IMR-90 (cell line): ENCODE results near the gene COL4A2. TPM values are rescaled to one million over a fixed set of nuclear protein-coding genes. Genes with fewer than 3 reads are reported as not detected.

Experiments
- ATAC-seq: fragments of 200-7000 bp; cut with Tn5 transposase; 2 replicates; pipeline ENCODE4 v1.9.1; 2020; ENCODE audit warnings: low read depth, mild to moderate bottlenecking, moderate library complexity
- BruUV-seq: library from RNA; stranded (reverse); fragments of 400-500 nt; replicated peaks from 2 replicates; lab custom pipeline; 2021; lab: Mats Ljungman, UMichigan
- CTCF ChIA-PET: fragments of 300-600 bp; formaldehyde crosslinking; extraction: SDS; loops from one replicate; lab custom pipeline; 2021; ENCODE audit warnings: antibody characterized with exemption; lab: Yijun Ruan, JAX
- POLR2A ChIA-PET: fragments of 300-600 bp; sonication (Branson Sonifier 250); formaldehyde crosslinking; loops from one replicate; lab custom pipeline; 2022; ENCODE audit warnings: antibody characterized with exemption; ENCODE audit not compliant: unreplicated experiment; lab: Charles Lee
- DNase-seq: peaks from one replicate; pipeline ENCODE4 v3.0.0; 2013
- H2AFZ ChIP-seq: replicated peaks from 2 replicates; pipeline ENCODE3; 2013; ENCODE audit warnings: low read length, mild to moderate bottlenecking; ENCODE audit not compliant: poor library complexity
- H2AK5ac ChIP-seq: 2 replicates; pipeline ENCODE4 v1.6.1; 2013; ENCODE audit warnings: low read depth, low read length, inconsistent platforms
- H2AK9ac ChIP-seq: replicated peaks from 2 replicates; pipeline ENCODE3; 2013; ENCODE audit warnings: mild to moderate bottlenecking, low read depth, low read length, moderate library complexity; ENCODE audit not compliant: poor library complexity
- H2BK120ac ChIP-seq: 2 replicates; pipeline ENCODE4 v1.6.1; 2013; ENCODE audit warnings: low read depth, low read length, inconsistent platforms
- H2BK15ac ChIP-seq: 3 replicates; pipeline ENCODE4 v1.6.1; 2013; ENCODE audit warnings: low read depth, low read length, inconsistent platforms
- H2BK20ac ChIP-seq: 2 replicates; pipeline ENCODE4 v1.6.1; 2013; ENCODE audit warnings: low read depth, mild to moderate bottlenecking, inconsistent platforms, low read length, moderate library complexity
- H2BK5ac ChIP-seq: 2 replicates; pipeline ENCODE4 v1.6.1; 2013; ENCODE audit warnings: mild to moderate bottlenecking, low read depth, low read length, inconsistent platforms; ENCODE audit not compliant: poor library complexity, severe bottlenecking
- H3K14ac ChIP-seq: replicated peaks from 2 replicates; pipeline ENCODE4 v1.6.1; 2013; ENCODE audit warnings: low read depth, low read length, inconsistent platforms
- H3K18ac ChIP-seq: 2 replicates; pipeline ENCODE4 v1.6.1; 2013; ENCODE audit warnings: low read depth, low read length, control low read depth
- H3K23ac ChIP-seq: 2 replicates; pipeline ENCODE4 v1.6.1; 2013; ENCODE audit warnings: low read depth, low read length, inconsistent platforms
- H3K27ac ChIP-seq: 2 replicates; pipeline ENCODE4 v1.5.1; 2013; ENCODE audit warnings: mild to moderate bottlenecking, control low read depth, low read length; ENCODE audit not compliant: insufficient read depth
- H3K27me3 ChIP-seq: 2 replicates; pipeline ENCODE4 v1.6.1; 2013; ENCODE audit warnings: low read length; ENCODE audit not compliant: control insufficient read depth, insufficient read depth
- H3K36me3 ChIP-seq: 2 replicates; pipeline ENCODE4 v1.6.1; 2013; ENCODE audit warnings: low read length, mixed read lengths; ENCODE audit not compliant: control insufficient read depth, insufficient read depth
- H3K4ac ChIP-seq: 2 replicates; pipeline ENCODE4 v1.6.1; 2013; ENCODE audit warnings: low read depth, low read length, inconsistent platforms
- H3K4me1 ChIP-seq: 2 replicates; pipeline ENCODE4 v1.6.1; 2013; ENCODE audit warnings: low read length, mixed read lengths; ENCODE audit not compliant: control insufficient read depth, insufficient read depth
- H3K4me2 ChIP-seq: 2 replicates; pipeline ENCODE4 v1.6.1; 2013; ENCODE audit warnings: low read depth, mild to moderate bottlenecking, control low read depth, low read length, moderate library complexity
- H3K4me3 ChIP-seq: 2 replicates; pipeline ENCODE4 v1.5.1; 2013; ENCODE audit warnings: low read depth, mild to moderate bottlenecking, control low read depth, low read length, moderate library complexity; ENCODE audit not compliant: insufficient read depth
- H3K56ac ChIP-seq: 2 replicates; pipeline ENCODE4 v1.6.1; 2013; ENCODE audit warnings: low read length, inconsistent platforms; ENCODE audit not compliant: insufficient read depth; ENCODE audit errors: extremely low read depth
- H3K79me1 ChIP-seq, 2 experiments: 2 replicates each; pipeline ENCODE4 v1.6.1; 2013; ENCODE audit warnings: low read length in 2 of 2, inconsistent platforms in 1 of 2, low read depth in 1 of 2
- H3K9ac ChIP-seq: 2 replicates; pipeline ENCODE4 v1.6.1; 2013; ENCODE audit warnings: low read depth, low read length, control low read depth
- H3K9me1 ChIP-seq: 2 replicates; pipeline ENCODE4 v1.6.1; 2013; ENCODE audit warnings: low read length, inconsistent platforms; ENCODE audit not compliant: insufficient read depth
- H3K9me3 ChIP-seq: 2 replicates; pipeline ENCODE4 v1.6.1; 2013; ENCODE audit warnings: low read length; ENCODE audit not compliant: control insufficient read depth, insufficient read depth
- H4K20me1 ChIP-seq: 2 replicates; pipeline ENCODE4 v1.6.1; 2013; ENCODE audit warnings: low read length, inconsistent platforms; ENCODE audit not compliant: insufficient read depth
- H4K5ac ChIP-seq: 2 replicates; pipeline ENCODE4 v1.6.1; 2013; ENCODE audit warnings: mild to moderate bottlenecking, low read depth, low read length, control low read depth
- H4K8ac ChIP-seq, 2 experiments: 2 replicates each; pipeline ENCODE4 v1.6.1; 2013; ENCODE audit warnings: low read depth in 2 of 2, low read length in 2 of 2, control low read depth in 1 of 2, inconsistent platforms in 1 of 2
- H4K91ac ChIP-seq: 2 replicates; pipeline ENCODE4 v1.6.1; 2013; ENCODE audit warnings: low read depth, low read length, inconsistent platforms; ENCODE audit not compliant: insufficient read depth
- CEBPB ChIP-seq: IDR thresholded peaks from 2 replicates; pipeline ENCODE4 v1.6.1; 2012; ENCODE audit warnings: low read depth, low read length, improper control_type of control experiment
- MXI1 ChIP-seq: IDR thresholded peaks from 2 replicates; pipeline ENCODE4 v1.6.1; 2012; ENCODE audit warnings: low read depth, mild to moderate bottlenecking, low read length, moderate library complexity, borderline replicate concordance
- WGBS, 2 experiments: methylation state at CpG; one replicate each; pipeline versions ENCODE4 v1.1.5 to v1.1.7; 2013; ENCODE audit warnings: missing lambda C conversion rate in 2 of 2; ENCODE audit not compliant: insufficient read length in 1 of 2; ENCODE audit errors: extremely low coverage in 2 of 2; 5-methylcytosine and 5-hydroxymethylcytosine counted together
- dilution Hi-C: fragments of 300-500 bp; cut with HindIII; formaldehyde crosslinking; loops from one replicate; pipeline ENCODE4 v1.14.3; 2018; ENCODE audit warnings: low sequenced_read_pairs; ENCODE audit not compliant: unreplicated experiment
- in situ Hi-C: fragments of 300-500 bp; cut with MboI; formaldehyde crosslinking; loops from 3 replicates; pipeline ENCODE4 v1.14.3; 2019; ENCODE audit warnings: low sequenced_read_pairs, inconsistent platforms, mixed read lengths
- intact Hi-C: fragments of 100-400 bp; cut with micrococcal nuclease; formaldehyde crosslinking; loops from 2 replicates; pipeline ENCODE4 v1.10.0; 2022
- polyA plus RNA-seq, 3 experiments: library from polyadenylated mRNA; depleted of rRNA; stranded (reverse); fragments of >200 nt; gene quantifications; 2 replicates each; pipeline ENCODE4 v1.2.3, GENCODE V29; 2012; ENCODE audit warnings: low replicate concordance in 1 of 3
- total RNA-seq: library from RNA; depleted of rRNA; stranded (reverse); fragments of >200 nt; gene quantifications from 2 replicates; pipeline ENCODE4 v1.2.3, GENCODE V29; 2012

Gene COL4A2
- total and polyA plus RNA-seq, 2 of the 4 experiments (the other 2 are of a cell fraction) = 90.7 to 457 TPM

DNA sequence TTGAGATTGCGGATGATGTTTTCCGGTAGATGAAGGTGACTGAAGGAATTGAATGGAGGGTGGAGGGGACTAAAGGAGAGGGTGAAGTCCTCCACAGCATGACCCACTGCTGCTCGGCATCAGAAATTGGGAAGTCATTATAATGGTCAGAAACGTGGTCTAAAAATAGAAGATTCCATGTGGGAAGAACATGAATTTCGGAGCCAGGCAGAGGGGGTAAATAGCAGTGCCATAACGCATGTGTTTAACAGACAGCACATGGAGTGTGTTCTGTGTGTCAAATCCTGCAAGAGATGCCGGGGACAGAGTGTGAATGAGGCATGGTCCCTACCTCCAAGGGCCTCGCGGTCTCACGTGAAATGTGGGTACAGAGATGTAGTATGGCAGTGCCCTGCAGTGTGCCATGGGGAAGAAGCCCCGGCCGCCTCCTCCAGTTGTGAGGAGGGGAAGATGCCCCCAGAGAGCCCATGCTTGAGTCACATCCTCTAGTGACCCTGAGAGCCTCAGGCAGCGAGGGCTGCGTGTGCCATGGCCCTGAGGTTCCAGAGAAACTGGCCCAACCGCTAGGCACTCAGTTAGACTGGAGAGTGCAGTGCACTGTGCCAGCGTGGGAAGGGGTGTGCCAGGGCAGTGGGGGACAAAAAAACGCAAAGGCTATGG is 106.1 kb downstream of the COL4A2 start:
- in situ Hi-C loops (no loop called here), dilution Hi-C loops (no loop called here), intact Hi-C loops (loop anchor here (2.0 to 5.0 kb wide), 2 partner anchors 16 to 71 kb away; no protein-coding TSS in a partner anchor)
- DNase-seq (no peak), ATAC-seq (no peak)
- WGBS, 2 experiments = 90% methylated on average over 12 of the region's 17 CpGs; no CpG with 5 or more reads in 1 of the 2 experiments
- ChIA-PET CTCF (interaction anchor here (1.1 to 1.3 kb wide), 4 partner anchors 8 to 104 kb away, joined by 4 to 5 read pairs (median 4); no protein-coding TSS in a partner anchor), POLR2A (no interaction called here)
- peaks cover 4% of the 10 kb centered on the region for H4K20me1 ChIP-seq
- no peaks in the 10 kb centered on the region for H3K27me3 ChIP-seq
- no peak overlapping the region for H3K4me2 ChIP-seq
- TF ChIP-seq CEBPB (no peak), MXI1 (no peak)
- H3K23ac ChIP-seq = peak overlapping the region; percentile 14; the same call in 1 of the 2 replicates
- H4K8ac ChIP-seq = peak overlapping the region; percentile 88
- H2BK15ac ChIP-seq = peak overlapping the region; percentile 41; the same call in 2 of the 3 replicates
- peaks cover 34% of the 10 kb centered on the region for H3K4me1 ChIP-seq
- H3K4ac ChIP-seq = peak overlapping the region; percentile 88
- peaks cover 45% of the 10 kb centered on the region for H3K9me1 ChIP-seq
- H3K9me3 ChIP-seq = no peaks in the 10 kb centered on the region
- H3K27ac ChIP-seq = peak overlapping the region; percentile 71
- H3K79me1 ChIP-seq = peaks cover 64 to 93% of the 10 kb centered on the region in 2 experiments
- H3K18ac ChIP-seq = peak overlapping the region; percentile 34
- peaks cover 31% of the 10 kb centered on the region for H3K36me3 ChIP-seq
- no TSS peak for BruUV-seq
- peak overlapping the region; percentile 60 for H2BK20ac ChIP-seq
- H3K4me3 ChIP-seq = no peak overlapping the region
- 0 out of 2 replicates have a peak overlapping the region, but pooled peaks have one; percentile 23 for H3K9ac ChIP-seq
- peak overlapping the region; percentile 39 for H2AK9ac ChIP-seq
- peak overlapping the region; percentile 78 for H2BK5ac ChIP-seq
- peak overlapping the region; percentile 92 for H2BK120ac ChIP-seq
- H3K56ac ChIP-seq = peak overlapping the region; percentile 45; the same call in 1 of the 2 replicates
- H2AK5ac ChIP-seq = peak overlapping the region; percentile 81
- peak overlapping the region; percentile 65 for H3K14ac ChIP-seq
- H2AFZ ChIP-seq = no peak overlapping the region
- H4K91ac ChIP-seq = peak overlapping the region; percentile 77
- peak overlapping the region; percentile 19 for H4K5ac ChIP-seq
